Heart right ventricle (tissue), 16 donors: ENCODE results near the gene GJC1. TPM values are rescaled to one million over a fixed set of nuclear protein-coding genes. Genes with fewer than 3 reads are reported as not detected.

Source experiments
- ATAC-seq, 8 donors: fragments of 200-7000 bp; cut with Tn5 transposase; one replicate each; pipeline ENCODE4 v1.9.1; 2020; ENCODE audit warnings: mild to moderate bottlenecking in 8 of 8, moderate library complexity in 8 of 8, moderate number of reproducible peaks in 1 of 8
- DNase-seq, 2 donors: peaks; one replicate each; pipeline ENCODE4 v3.0.0-alpha.2; 2020
- H3K27ac ChIP-seq, 10 donors: fragments of 200-600 bp; sonication (generic) in 2 of 10; one replicate each; pipeline versions ENCODE4 v1.5.0 to v1.8.0; 2020 to 2022; ENCODE audit warnings: mild to moderate bottlenecking in 3 of 10
- H3K27me3 ChIP-seq, 7 donors: fragments of 200-600 bp; one replicate each; pipeline ENCODE4 v1.8.0; 2021 to 2022; ENCODE audit warnings: mild to moderate bottlenecking in 2 of 7
- H3K36me3 ChIP-seq, 9 donors: fragments of 200-600 bp; sonication (generic) in 1 of 9; one replicate each; pipeline versions ENCODE4 v1.5.0 to v1.8.0; 2020 to 2022; ENCODE audit warnings: mild to moderate bottlenecking in 2 of 9
- H3K4me1 ChIP-seq, 9 donors: fragments of 200-600 bp; sonication (generic) in 1 of 9; one replicate each; pipeline versions ENCODE4 v1.5.0 to v1.8.0; 2020 to 2022; ENCODE audit warnings: mild to moderate bottlenecking in 4 of 9
- H3K4me3 ChIP-seq, 10 donors: fragments of 200-600 bp; sonication (generic) in 2 of 10; one replicate each; pipeline versions ENCODE4 v1.5.0 to v1.8.0; 2020 to 2022; ENCODE audit warnings: mild to moderate bottlenecking in 7 of 10, moderate library complexity in 2 of 10
- H3K9me3 ChIP-seq, 11 donors: fragments of 200-600 bp in 10 of 11; sonication (generic) in 2 of 11; one replicate each; pipeline versions ENCODE4 v1.5.0 to v1.8.0; 2013 to 2022; ENCODE audit warnings: mild to moderate bottlenecking in 2 of 11, control low read depth in 1 of 11, moderate library complexity in 1 of 11
- WGBS, 2 donors: extraction: QIAGEN DNeasy Blood & Tissue Kit; methylation state at CpG; one replicate each; pipeline ENCODE4 v1.1.7; 2013; ENCODE audit warnings: inconsistent platforms in 1 of 2; 5-methylcytosine and 5-hydroxymethylcytosine counted together
- intact Hi-C, 10 donors: fragments of 100-400 bp; cut with DNase I; formaldehyde crosslinking; loops; one replicate each; pipeline versions ENCODE4 v1.11.1 to v1.14.2; 2022
- polyA plus RNA-seq, 2 donors: library from polyadenylated mRNA; stranded (reverse); fragments of 200-250 nt; gene quantifications; one replicate each; pipeline ENCODE4 v1.2.3, GENCODE V29; 2013
- total RNA-seq, 10 donors: library from RNA; stranded (reverse); fragmentation: NEBNext Ultra II Directional in 3 of 10; extraction: Animal tissue kit (Norgen Biotek cat#: 25700) in 3 of 10; gene quantifications; one replicate each; pipeline versions ENCODE4 v1.2.1 to v1.2.4, GENCODE V29; 2021 to 2023
- TF ChIP-seq, protein P1 (sequence below), 9 donors: fragments of 200-600 bp; sonication (generic) in 2 of 9; IDR thresholded peaks; one replicate each; pipeline versions ENCODE4 v1.5.0 to v1.8.0; 2021 to 2022; ENCODE audit warnings: antibody characterized with exemption in 9 of 9, mild to moderate bottlenecking in 5 of 9, moderate library complexity in 1 of 9
- donor health status: Arrhythmogenic right ventricular cardiomyopathy.
- donor health status: ischemic (EF 13 %, LVEDD 7.1; RV severe dilation, severe dysfunction).
- donor health status: healthy with polysubstance abuse.
- donor health status: DM: no; HTN: yes; CAD: no.
- donor health status: DM: no; HTN: no; CAD: no.
- donor health status: ischemic (EF 25% LVEDD 6.9; RV normal size, moderate dysfunction).
- donor health status: ischemic (EF 25% LVEDD 5.7; RV mildly dilated, moderate dysfunction).
- donor health status: healthy.
- donor health status: DM: yes; HTN: yes; CAD: no.
- donor health status: Ischemic cardiomyopathy.
- donor health status: ischemic (EF 35%, LVEDD 5.7; RV mildly dilated, moderate dysfunction).
- donor health status: nonischemic (EF 11% LVEDD 7.7; RV severe dilation, severe dysfunction).
- donor health status: DM: yes; HTN: yes; CAD: no.
- donor health status: PGD.
- donor health status: ischemic (EF 29% LVEDD 5.4; RV normal size, mild dysfunction).
- donor health status: nonischemic (EF 23%, LVEDD 6.1; RV moderate dilation, normal function).

The GJC1 gene
- total and polyA plus RNA-seq, 12 donors = 10.9 to 41.5 (median 20.1) TPM

- TF ChIP-seq, protein P1, sequence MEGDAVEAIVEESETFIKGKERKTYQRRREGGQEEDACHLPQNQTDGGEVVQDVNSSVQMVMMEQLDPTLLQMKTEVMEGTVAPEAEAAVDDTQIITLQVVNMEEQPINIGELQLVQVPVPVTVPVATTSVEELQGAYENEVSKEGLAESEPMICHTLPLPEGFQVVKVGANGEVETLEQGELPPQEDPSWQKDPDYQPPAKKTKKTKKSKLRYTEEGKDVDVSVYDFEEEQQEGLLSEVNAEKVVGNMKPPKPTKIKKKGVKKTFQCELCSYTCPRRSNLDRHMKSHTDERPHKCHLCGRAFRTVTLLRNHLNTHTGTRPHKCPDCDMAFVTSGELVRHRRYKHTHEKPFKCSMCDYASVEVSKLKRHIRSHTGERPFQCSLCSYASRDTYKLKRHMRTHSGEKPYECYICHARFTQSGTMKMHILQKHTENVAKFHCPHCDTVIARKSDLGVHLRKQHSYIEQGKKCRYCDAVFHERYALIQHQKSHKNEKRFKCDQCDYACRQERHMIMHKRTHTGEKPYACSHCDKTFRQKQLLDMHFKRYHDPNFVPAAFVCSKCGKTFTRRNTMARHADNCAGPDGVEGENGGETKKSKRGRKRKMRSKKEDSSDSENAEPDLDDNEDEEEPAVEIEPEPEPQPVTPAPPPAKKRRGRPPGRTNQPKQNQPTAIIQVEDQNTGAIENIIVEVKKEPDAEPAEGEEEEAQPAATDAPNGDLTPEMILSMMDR (IDR thresholded peaks at IDR 0.05) = no peak
- Histone ChIP-seq H3K9me3 (no peaks in the 10 kb centered on the region), H3K36me3 (peaks cover 3 to 60% (median 33%) of the 10 kb centered on the region in 9 donors), H3K4me1 (peaks cover 0 to 16% (median 0%) of the 10 kb centered on the region in 9 donors), H3K27ac (peak overlapping the region in 9 of 10 donors; percentile 35 to 68 (median 53)), H3K27me3 (no peaks in the 10 kb centered on the region), H3K4me3 (no peak overlapping the region)
- ATAC-seq (peak in 1 of 8 donors; percentile 6), DNase-seq (no peak)
- WGBS, 2 donors = 84 to 85% methylated on average over 7 of the region's 7 CpGs
- intact Hi-C loops = no loop called here
These were observed 19.9 kb upstream of the GJC1 start for GRCh38 chr17:44850025-44850424.

- H3K27ac ChIP-seq = peak overlapping the region in 7 of 10 donors; percentile 29 to 69 (median 55)
- peaks cover 0 to 18% (median 0%) of the 10 kb centered on the region in 9 donors for H3K4me1 ChIP-seq
- no peaks in the 10 kb centered on the region for H3K9me3 ChIP-seq
- TF ChIP-seq, protein P1 (IDR thresholded peaks at IDR 0.05) = no peak
- peak overlapping the region in 7 of 10 donors; percentile 19 to 48 (median 31) for H3K4me3 ChIP-seq
- DNase-seq (no peak), ATAC-seq (no peak)
- intact Hi-C loops = no loop called here
- H3K27me3 ChIP-seq = no peaks in the 10 kb centered on the region
- H3K36me3 ChIP-seq = peaks cover 0 to 50% (median 24%) of the 10 kb centered on the region in 9 donors
- WGBS, 2 donors = 89 to 93% methylated on average over 12 of the region's 12 CpGs
These were observed 18.9 kb upstream of the GJC1 start for GRCh38 chr17:44848961-44849489.

DNA sequence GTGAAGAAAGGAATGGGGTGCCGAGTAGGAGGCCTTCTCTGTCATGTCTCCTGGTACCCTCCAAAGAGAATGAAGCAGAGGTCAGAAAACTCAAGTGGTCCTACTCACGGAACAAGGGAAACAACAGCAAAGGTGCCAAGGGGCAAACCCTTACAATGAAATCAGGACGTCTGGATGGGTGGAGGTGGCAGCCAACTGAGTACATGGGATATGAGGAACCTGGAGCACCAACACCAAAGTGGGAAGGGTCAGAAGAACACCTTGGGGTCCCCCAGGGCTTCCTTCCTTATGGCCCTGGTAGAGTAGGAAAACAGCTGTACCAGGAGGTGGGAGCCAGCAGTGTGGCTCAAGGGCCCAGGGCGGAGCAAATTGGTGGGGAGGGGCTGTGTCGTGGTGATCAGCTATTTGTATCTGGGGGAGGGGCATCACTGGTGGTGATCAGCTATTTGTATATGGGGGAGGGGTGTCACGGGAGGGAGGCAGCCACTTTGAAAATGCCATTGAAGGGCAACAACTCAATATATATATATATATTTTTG, 18.2 kb upstream of the GJC1 start:
- peak overlapping the region; percentile 7 to 68 (median 54) for H3K27ac ChIP-seq
- ATAC-seq = no peak

GRCh38 chr17:44847586-44847985, 17.5 kb upstream of the GJC1 start, which contains the start of gene HIGD1B:
TSS of gene HIGD1B (plus strand) at chr17:44847883. CDS start at chr17:44848153, 270 bp downstream.
- peak; percentile 44 to 59 for DNase-seq

More for the DNA sequence above, 18.2 kb upstream of the GJC1 start:
- intact Hi-C loops = no loop called here
- TF ChIP-seq, protein P1 (IDR thresholded peaks at IDR 0.05) = no peak
- peak in 1 of 2 donors; percentile 34 for DNase-seq
- Histone ChIP-seq H3K4me1 (peaks cover 0 to 18% (median 0%) of the 10 kb centered on the region in 9 donors), H3K27me3 (no peaks in the 10 kb centered on the region), H3K9me3 (no peaks in the 10 kb centered on the region), H3K36me3 (peaks cover 0 to 43% (median 17%) of the 10 kb centered on the region in 9 donors), H3K4me3 (peak overlapping the region in 9 of 10 donors; percentile 1 to 48 (median 30))
- WGBS, 2 donors = 59 to 64% methylated on average over 6 of the region's 6 CpGs

More at GRCh38 chr17:44847586-44847985, 17.5 kb upstream of the GJC1 start, which contains the start of gene HIGD1B:
- ATAC-seq = peak in 7 of 8 donors; percentile 11 to 47 (median 19)
- peaks cover 0 to 35% (median 10%) of the 10 kb centered on the region in 9 donors for H3K36me3 ChIP-seq
- H3K27ac ChIP-seq = peak within 1 kb of the TSS; percentile 7 to 69 (median 54)
- intact Hi-C loops = no loop called here
- no peaks in the 10 kb centered on the region for H3K27me3 ChIP-seq
- WGBS, 2 donors = 50 to 62% methylated on average over 2 of the region's 2 CpGs
- TF ChIP-seq, protein P1 (IDR thresholded peaks at IDR 0.05) = no peak
- peak within 1 kb of the TSS in 9 of 10 donors; percentile 11 to 48 (median 30) for H3K4me3 ChIP-seq
- H3K4me1 ChIP-seq = peaks cover 0 to 26% (median 4%) of the 10 kb centered on the region in 9 donors
- no peaks in the 10 kb centered on the region for H3K9me3 ChIP-seq
